ENCODE measurements around the gene HNRNPAB.

Gene HNRNPAB

DNA sequence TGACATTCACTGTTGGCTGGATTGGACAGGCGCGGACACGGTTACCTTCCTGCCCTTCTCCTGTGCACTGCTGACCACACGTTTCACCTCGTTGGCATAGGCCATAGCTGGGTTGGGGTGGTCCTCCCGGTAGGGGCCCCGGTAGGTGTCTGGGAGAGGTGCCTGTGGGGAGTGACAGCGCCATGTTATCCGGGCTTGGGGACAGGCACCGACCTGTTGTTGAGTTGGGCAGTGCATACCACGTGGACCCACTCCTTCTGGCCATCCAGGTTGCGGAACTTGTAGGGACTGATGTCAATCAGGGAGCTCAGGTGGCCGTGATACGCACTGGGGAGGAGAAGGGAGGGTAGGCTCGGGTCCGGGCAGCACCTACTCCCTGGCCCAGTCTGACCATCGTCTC is 20.1 kb downstream of the HNRNPAB start:
- POLR2A ChIA-PET = interaction anchor here (0.9 to 5.1 kb wide), 3 partner anchors 9 to 71 kb away, joined by 3 to 20 read pairs (median 4); partner anchors contain the start of genes HNRNPAB and NHP2
- no peaks in the 10 kb centered on the region for H3K9me3 ChIP-seq (ENCODE audit: control insufficient read depth, insufficient read depth, low read depth, low read length)
- H3K4me1 ChIP-seq (ENCODE audit: control insufficient read depth, insufficient read depth, low read length) = no peaks in the 10 kb centered on the region
- no peak overlapping the region for H3K4me3 ChIP-seq (ENCODE audit: low read depth, low read length)
- H3K36me3 ChIP-seq (ENCODE audit: control insufficient read depth in 2 of 2, insufficient read depth in 1 of 2, low read length in 2 of 2) = peaks cover 23 to 89% of the 10 kb centered on the region in 2 experiments; a peak in 2 of 3 replicates
- TF ChIP-seq ZNF214 (tag by site-specific recombination; IDR thresholded peaks at IDR 0.05; ENCODE audit: borderline replicate concordance) = no peak
- no peak for TF ChIP-seq ZNF843 (tag by site-specific recombination; IDR thresholded peaks at IDR 0.05)
- TF ChIP-seq, protein P1, sequence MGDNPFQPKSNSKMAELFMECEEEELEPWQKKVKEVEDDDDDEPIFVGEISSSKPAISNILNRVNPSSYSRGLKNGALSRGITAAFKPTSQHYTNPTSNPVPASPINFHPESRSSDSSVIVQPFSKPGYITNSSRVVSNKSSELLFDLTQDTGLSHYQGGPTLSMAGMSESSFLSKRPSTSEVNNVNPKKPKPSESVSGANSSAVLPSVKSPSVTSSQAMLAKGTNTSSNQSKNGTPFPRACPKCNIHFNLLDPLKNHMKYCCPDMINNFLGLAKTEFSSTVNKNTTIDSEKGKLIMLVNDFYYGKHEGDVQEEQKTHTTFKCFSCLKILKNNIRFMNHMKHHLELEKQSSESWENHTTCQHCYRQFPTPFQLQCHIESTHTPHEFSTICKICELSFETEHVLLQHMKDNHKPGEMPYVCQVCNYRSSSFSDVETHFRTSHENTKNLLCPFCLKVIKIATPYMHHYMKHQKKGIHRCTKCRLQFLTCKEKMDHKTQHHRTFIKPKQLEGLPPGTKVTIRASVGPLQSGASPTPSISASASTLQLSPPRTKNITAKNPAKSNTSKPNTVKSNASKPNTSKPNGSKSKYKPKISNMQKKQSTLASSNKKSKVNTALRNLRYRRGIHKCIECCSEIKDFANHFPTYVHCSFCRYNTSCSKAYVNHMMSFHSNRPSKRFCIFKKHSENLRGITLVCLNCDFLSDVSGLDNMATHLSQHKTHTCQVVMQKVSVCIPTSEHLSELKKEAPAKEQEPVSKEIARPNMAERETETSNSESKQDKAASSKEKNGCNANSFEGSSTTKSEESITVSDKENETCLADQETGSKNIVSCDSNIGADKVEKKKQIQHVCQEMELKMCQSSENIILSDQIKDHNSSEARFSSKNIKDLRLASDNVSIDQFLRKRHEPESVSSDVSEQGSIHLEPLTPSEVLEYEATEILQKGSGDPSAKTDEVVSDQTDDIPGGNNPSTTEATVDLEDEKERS (tag by site-specific recombination; IDR thresholded peaks at IDR 0.05) = no peak
- TF ChIP-seq, protein P2, sequence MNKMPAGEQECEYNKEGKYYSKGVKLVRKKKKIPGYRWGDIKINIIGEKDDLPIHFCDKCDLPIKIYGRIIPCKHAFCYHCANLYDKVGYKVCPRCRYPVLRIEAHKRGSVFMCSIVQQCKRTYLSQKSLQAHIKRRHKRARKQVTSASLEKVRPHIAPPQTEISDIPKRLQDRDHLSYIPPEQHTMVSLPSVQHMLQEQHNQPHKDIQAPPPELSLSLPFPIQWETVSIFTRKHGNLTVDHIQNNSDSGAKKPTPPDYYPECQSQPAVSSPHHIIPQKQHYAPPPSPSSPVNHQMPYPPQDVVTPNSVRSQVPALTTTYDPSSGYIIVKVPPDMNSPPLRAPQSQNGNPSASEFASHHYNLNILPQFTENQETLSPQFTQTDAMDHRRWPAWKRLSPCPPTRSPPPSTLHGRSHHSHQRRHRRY (tag by site-specific recombination; IDR thresholded peaks at IDR 0.05) = no peak
- TF ChIP-seq SALL2 (tag by site-specific recombination; IDR thresholded peaks at IDR 0.05; ENCODE audit: borderline replicate concordance) = no peak
- TF ChIP-seq, protein P3, sequence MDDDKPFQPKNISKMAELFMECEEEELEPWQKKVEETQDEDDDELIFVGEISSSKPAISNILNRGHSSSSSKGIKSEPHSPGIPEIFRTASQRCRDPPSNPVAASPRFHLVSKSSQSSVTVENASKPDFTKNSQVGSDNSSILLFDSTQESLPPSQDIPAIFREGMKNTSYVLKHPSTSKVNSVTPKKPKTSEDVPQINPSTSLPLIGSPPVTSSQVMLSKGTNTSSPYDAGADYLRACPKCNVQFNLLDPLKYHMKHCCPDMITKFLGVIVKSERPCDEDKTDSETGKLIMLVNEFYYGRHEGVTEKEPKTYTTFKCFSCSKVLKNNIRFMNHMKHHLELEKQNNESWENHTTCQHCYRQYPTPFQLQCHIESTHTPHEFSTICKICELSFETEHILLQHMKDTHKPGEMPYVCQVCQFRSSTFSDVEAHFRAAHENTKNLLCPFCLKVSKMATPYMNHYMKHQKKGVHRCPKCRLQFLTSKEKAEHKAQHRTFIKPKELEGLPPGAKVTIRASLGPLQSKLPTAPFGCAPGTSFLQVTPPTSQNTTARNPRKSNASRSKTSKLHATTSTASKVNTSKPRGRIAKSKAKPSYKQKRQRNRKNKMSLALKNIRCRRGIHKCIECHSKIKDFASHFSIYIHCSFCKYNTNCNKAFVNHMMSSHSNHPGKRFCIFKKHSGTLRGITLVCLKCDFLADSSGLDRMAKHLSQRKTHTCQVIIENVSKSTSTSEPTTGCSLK (tag by site-specific recombination; IDR thresholded peaks at IDR 0.05) = no peak
- TF ChIP-seq ZNF560 (tag by site-specific recombination; IDR thresholded peaks at IDR 0.05; ENCODE audit: borderline replicate concordance) = no peak
- no peak for TF ChIP-seq ZNF707 (tag by site-specific recombination; IDR thresholded peaks at IDR 0.05)
- TF ChIP-seq, protein P4, sequence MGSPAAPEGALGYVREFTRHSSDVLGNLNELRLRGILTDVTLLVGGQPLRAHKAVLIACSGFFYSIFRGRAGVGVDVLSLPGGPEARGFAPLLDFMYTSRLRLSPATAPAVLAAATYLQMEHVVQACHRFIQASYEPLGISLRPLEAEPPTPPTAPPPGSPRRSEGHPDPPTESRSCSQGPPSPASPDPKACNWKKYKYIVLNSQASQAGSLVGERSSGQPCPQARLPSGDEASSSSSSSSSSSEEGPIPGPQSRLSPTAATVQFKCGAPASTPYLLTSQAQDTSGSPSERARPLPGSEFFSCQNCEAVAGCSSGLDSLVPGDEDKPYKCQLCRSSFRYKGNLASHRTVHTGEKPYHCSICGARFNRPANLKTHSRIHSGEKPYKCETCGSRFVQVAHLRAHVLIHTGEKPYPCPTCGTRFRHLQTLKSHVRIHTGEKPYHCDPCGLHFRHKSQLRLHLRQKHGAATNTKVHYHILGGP (tag by site-specific recombination; IDR thresholded peaks at IDR 0.05) = no peak
- TF ChIP-seq ZBTB48 (tag by site-specific recombination; IDR thresholded peaks at IDR 0.05) = no peak
- TF ChIP-seq ZXDB (tag by site-specific recombination; IDR thresholded peaks at IDR 0.05) = no peak
- TF ChIP-seq ZNF391 (tag by site-specific recombination; IDR thresholded peaks at IDR 0.05; ENCODE audit: borderline replicate concordance, low read depth) = no peak
- no peak for TF ChIP-seq ZSCAN30 (tag by site-specific recombination; IDR thresholded peaks at IDR 0.05)
- TF ChIP-seq TCF7L2 (IDR thresholded peaks at IDR 0.05; ENCODE audit: borderline replicate concordance, low read depth, low read length) = no peak
- TF ChIP-seq SCRT2 (tag by site-specific recombination; IDR thresholded peaks at IDR 0.05) = no peak
- TF ChIP-seq MEIS1 (CRISPR knock-in tag; IDR thresholded peaks at IDR 0.05; ENCODE audit: borderline replicate concordance) = no peak
- TF ChIP-seq GFI1B (tag by site-specific recombination; IDR thresholded peaks at IDR 0.05) = no peak
- TF ChIP-seq ZNF423 (tag by site-specific recombination; IDR thresholded peaks at IDR 0.05) = no peak
- no peak for TF ChIP-seq ZNF747 (tag by site-specific recombination; IDR thresholded peaks at IDR 0.05)
- no peak overlapping the region for H3K27ac ChIP-seq (ENCODE audit: extremely low read depth, low read depth, low read length)
- CTCF ChIA-PET = interaction anchor here (0.6 kb wide), 1 partner anchor 148 kb away, joined by 3 read pairs; no protein-coding TSS in a partner anchor

Data from HEK293 (cell line).